GM10266 (cell line): ENCODE results near the gene ZNF253.
A peak's percentile ranks its signal among the peaks of the same experiment; 100 is the strongest.
"Not testable (repeated sequence)": the region's sequence is repeated elsewhere in the genome, so short reads cannot be mapped to it uniquely, and the experiment has no call there.

Source experiments
- DNase-seq: peaks from one replicate; pipeline ENCODE4 v3.0.0; 2012; ENCODE audit errors: extremely low spot score
- TF ChIP-seq, protein P1 (sequence below): IDR thresholded peaks from 2 replicates; pipeline ENCODE4 v1.5.1; 2012; ENCODE audit warnings: mild to moderate bottlenecking, low read depth; ENCODE audit not compliant: control insufficient read depth, insufficient read depth; ENCODE audit errors: missing control alignments

ZNF253 gene

DNA sequence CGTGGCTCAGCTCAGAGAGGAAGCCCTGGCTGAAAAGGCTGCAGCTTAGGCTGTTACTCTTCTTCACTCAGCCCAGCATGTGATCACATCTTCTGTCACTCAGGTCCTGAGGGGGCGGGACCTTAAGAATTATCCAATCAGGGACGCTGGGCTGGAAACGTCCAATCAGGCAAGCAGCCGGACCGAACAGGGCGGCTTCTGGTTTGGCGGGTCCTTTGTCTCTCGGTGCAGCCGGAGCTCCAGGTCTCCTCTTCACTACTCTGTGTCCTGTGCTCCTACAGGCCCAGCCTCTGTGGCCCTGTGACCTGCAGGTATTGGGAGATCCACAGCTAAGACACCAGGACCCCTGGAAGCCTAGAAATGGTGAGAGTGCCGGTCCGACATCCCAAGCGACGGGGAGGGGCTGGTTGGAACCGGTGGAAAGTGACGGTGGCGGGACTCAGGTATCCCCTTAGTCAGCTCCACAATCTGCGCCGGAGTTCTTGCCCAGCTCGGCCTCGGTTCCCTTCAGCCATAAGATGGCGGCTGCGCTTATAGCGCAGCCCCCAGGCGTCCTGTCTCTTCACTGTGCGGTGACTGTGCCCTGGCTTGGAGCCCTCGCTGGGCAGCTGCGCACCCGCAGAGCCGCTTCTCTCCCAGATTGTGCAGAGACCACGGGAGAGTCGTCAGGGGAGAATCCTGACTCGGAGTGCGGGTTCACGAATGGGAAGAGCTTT lies 35.2 kb downstream of the ZNF253 start, which contains the start of gene ZNF93:
TSS of gene ZNF93 (plus strand) at position 218 of the 716 bp plus-strand sequence. CDS start at position 361, 143 bp downstream.
- TF ChIP-seq, protein P1, sequence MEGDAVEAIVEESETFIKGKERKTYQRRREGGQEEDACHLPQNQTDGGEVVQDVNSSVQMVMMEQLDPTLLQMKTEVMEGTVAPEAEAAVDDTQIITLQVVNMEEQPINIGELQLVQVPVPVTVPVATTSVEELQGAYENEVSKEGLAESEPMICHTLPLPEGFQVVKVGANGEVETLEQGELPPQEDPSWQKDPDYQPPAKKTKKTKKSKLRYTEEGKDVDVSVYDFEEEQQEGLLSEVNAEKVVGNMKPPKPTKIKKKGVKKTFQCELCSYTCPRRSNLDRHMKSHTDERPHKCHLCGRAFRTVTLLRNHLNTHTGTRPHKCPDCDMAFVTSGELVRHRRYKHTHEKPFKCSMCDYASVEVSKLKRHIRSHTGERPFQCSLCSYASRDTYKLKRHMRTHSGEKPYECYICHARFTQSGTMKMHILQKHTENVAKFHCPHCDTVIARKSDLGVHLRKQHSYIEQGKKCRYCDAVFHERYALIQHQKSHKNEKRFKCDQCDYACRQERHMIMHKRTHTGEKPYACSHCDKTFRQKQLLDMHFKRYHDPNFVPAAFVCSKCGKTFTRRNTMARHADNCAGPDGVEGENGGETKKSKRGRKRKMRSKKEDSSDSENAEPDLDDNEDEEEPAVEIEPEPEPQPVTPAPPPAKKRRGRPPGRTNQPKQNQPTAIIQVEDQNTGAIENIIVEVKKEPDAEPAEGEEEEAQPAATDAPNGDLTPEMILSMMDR = no peak
- peak; percentile 79 for DNase-seq

DNA sequence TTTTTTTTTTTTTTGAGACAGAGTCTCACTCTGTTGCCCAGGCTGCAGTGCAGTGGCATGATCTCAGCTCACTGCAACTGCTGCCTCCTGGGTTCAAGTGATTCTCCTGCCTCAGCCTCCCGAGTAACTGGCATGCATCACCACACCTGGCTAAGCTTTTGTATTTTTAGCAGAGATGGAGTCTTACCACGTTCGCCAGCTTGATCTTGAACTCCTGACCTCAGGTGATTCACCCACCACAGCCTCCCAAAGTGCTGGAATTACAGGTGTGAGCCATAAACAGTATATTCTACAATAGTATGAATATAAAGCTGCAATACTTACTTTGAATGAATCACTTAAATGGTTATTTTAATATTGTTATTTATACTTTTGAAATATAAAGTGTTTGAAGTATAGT lies 41.9 kb downstream of the ZNF253 start:
- DNase-seq = not testable (repeated sequence)

DNA sequence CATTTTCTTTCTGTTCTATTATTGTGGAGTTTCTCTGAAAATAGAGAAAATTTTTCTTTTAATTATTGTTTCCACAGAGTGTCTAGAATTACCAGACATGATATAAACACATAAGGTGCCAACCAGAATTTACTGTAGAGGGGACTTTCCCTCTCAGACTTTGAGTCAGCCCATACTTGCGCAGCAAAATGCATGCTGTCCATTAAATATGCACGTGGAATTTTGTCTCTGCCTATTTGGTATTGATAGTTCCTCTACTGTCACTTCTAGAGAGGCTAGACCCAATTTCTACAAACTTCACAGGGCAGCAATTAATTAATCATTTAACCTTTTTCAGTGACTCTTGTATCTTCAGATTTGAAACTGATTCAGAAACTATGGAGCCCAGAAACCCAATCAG lies 44.0 kb downstream of the ZNF253 start:
- TF ChIP-seq, protein P1 = no peak

DNA sequence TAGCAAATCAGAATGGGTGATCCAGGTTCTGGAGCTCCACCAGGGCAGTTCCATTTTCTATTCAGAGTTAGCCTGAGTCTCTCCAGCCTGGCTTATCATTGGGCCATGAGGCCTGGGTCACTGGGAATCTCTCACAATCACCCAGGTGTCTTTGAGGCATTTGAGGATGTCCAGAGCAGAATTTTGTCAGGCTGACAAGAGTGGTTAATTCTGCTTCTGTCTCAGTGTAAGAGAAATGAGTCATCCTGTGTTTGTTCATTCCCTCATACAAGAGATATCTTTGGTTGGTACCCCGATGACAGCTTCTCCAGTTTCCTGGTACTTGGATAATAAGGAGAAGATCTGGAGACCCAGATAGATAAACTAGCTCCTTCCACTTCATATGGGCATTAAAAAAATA lies 45.5 kb downstream of the ZNF253 start:
- TF ChIP-seq, protein P1 = no peak
- no peak for DNase-seq

More for the DNA sequence above, 44.0 kb downstream of the ZNF253 start:
- no peak for DNase-seq

DNA sequence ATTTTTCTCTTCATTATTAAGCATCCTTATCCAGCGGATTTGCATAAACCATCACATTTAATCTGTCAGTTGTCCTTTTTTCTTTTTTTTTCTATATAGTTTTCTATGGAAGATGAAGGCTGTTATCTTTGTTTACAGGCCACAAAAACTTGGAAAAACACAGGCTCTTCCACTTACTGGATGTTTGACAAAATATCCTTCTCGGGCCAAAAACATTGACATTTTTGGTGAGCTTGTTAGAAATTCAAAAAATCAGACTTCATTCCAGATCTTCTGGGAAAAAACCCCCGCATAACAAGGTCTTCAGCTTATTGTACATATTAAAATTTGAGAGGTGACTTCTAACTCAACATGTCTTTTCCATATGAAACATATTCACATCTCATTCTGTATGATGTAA lies 48.9 kb downstream of the ZNF253 start:
- TF ChIP-seq, protein P1 = no peak
- DNase-seq = no peak

DNA sequence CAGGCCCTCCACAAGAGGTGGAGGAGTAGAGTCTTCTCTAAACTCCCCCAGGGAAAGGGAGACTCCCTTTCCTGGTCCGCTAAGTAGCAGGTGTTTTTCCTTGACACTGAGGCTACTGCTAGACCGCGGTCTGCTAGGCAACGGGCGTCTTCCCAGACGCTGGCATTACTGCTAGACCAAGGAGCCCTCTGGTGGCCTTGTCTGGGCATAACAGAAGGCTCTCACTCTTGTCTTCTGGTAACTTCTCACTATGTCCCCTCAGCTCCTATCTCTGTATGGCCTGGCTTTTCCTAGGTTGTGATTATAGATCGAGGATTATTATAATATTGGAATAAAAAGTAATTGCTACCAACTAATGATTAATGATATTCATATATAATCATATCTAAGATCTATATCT lies 64.7 kb downstream of the ZNF253 start:
- DNase-seq = not testable (repeated sequence)

DNA sequence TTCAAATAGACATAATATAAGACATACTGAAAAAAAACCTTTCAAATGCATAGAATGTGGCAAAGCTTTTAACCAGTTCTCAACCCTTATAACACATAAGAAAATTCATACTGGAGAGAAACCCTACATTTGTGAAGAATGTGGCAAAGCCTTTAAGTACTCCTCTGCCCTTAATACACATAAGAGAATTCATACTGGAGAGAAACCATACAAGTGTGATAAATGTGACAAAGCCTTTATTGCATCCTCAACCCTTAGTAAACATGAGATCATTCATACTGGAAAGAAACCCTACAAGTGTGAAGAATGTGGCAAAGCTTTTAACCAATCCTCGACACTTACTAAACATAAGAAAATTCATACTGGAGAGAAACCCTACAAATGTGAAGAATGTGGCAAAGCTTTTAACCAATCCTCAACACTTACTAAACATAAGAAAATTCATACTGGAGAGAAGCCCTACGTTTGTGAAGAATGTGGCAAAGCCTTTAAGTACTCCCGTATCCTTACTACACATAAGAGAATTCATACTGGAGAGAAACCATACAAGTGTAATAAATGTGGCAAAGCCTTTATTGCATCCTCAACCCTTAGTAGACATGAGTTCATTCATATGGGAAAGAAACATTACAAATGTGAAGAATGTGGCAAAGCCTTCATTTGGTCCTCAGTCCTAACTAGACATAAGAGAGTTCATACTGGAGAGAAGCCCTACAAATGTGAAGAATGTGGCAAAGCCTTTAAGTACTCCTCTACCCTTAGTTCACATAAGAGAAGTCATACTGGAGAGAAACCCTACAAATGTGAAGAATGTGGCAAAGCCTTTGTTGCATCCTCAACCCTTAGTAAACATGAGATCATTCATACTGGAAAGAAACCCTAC lies 68.0 kb downstream of the ZNF253 start:
- not testable (repeated sequence) for DNase-seq

DNA sequence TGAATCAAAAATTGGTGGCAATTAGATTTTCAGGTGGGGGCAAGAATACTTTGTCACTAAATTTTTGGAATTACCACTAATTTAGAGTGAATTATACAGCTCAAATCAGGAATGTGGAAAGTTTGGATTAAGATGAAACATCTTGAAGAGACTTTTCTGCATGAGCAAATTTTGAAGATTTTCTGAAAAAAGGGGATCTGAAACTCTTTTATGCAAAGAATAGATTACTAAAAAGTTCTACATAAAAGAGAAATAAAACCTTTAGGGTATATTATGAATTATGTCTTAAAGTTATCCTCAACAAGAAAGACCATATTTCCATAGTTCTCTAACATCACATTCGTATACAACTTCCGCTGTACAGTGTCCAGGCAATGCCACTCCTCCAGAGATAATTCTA lies 71.7 kb downstream of the ZNF253 start:
- DNase-seq = no peak
- TF ChIP-seq, protein P1 = no peak
